Activated CD8-positive, alpha-beta memory T cell treated with anti-CD3 and anti-CD28 coated beads, Interleukin-2, amount 50 U/mL, for 24 hours (primary cell): ENCODE results near the gene PIAS1.
"Not testable (repeated sequence)": the region's sequence is repeated elsewhere in the genome, so short reads cannot be mapped to it uniquely, and the experiment has no call there.

Source experiments
- DNase-seq: peaks from one replicate; pipeline ENCODE4 v3.0.0-alpha.2; 2020; ENCODE audit errors: extremely low read depth

The PIAS1 gene

GRCh38 chr15:68203486-68203885 lies 149.4 kb downstream of the PIAS1 start:
- DNase-seq, result no peak

GRCh38 chr15:68203956-68204355 lies 149.8 kb downstream of the PIAS1 start:
- DNase-seq, result no peak

- no peak for DNase-seq
These were observed 150.2 kb downstream of the PIAS1 start for GRCh38 chr15:68204361-68204760.

GRCh38 chr15:68204776-68205557 lies 150.9 kb downstream of the PIAS1 start, which contains the start of gene CALML4:
TSS of gene CALML4 (minus strand) at chr15:68205332. CDS start at chr15:68205247, 85 bp downstream.
- DNase-seq, result no peak

GRCh38 chr15:68205558-68205944 lies 151.4 kb downstream of the PIAS1 start:
- no peak for DNase-seq

- no peak for DNase-seq
These were observed 151.9 kb downstream of the PIAS1 start for GRCh38 chr15:68205954-68206539.

GRCh38 chr15:68206711-68207151 lies 152.6 kb downstream of the PIAS1 start:
- no peak for DNase-seq

GRCh38 chr15:68207176-68207935 lies 153.2 kb downstream of the PIAS1 start:
- no peak for DNase-seq

- no peak for DNase-seq
These were observed 154.0 kb downstream of the PIAS1 start for GRCh38 chr15:68208136-68208535.

GRCh38 chr15:68208636-68209240 lies 154.6 kb downstream of the PIAS1 start:
- no peak for DNase-seq

GRCh38 chr15:68209272-68209671 lies 155.2 kb downstream of the PIAS1 start:
- DNase-seq, result no peak

GRCh38 chr15:68209735-68210408 lies 155.8 kb downstream of the PIAS1 start:
- DNase-seq, result no peak

GRCh38 chr15:68210409-68210756 lies 156.3 kb downstream of the PIAS1 start:
- no peak for DNase-seq

GRCh38 chr15:68210821-68211655 lies 156.9 kb downstream of the PIAS1 start:
- no peak for DNase-seq

- DNase-seq, result no peak
These were observed 157.7 kb downstream of the PIAS1 start for GRCh38 chr15:68211656-68212320.

GRCh38 chr15:68213491-68213845 lies 159.4 kb downstream of the PIAS1 start:
- DNase-seq, result not testable (repeated sequence)

GRCh38 chr15:68213991-68214837 lies 160.1 kb downstream of the PIAS1 start:
- DNase-seq, result no peak

- DNase-seq, result no peak
These were observed 160.7 kb downstream of the PIAS1 start for GRCh38 chr15:68214838-68215254.

- no peak for DNase-seq
These were observed 163.2 kb downstream of the PIAS1 start for GRCh38 chr15:68217341-68217740.
